BE2C (cell line): ENCODE data around the gene NRIP3.

Experiments used
- DNase-seq: peaks from one replicate; pipeline ENCODE4 v3.0.0-alpha.2; 2020
- H3K27me3 ChIP-seq: fragments of 250-450 bp; sonication (Bioruptor Pico); 2 replicates; pipeline ENCODE4 v1.5.1; 2020; ENCODE audit warnings: mild to moderate bottlenecking
- H3K36me3 ChIP-seq: fragments of 250-450 bp; sonication (Bioruptor Pico); 2 replicates; pipeline ENCODE4 v1.5.1; 2020; ENCODE audit warnings: mild to moderate bottlenecking
- H3K4me1 ChIP-seq: fragments of 250-450 bp; sonication (Bioruptor Pico); 2 replicates; pipeline ENCODE4 v1.5.1; 2020
- H3K4me3 ChIP-seq: 2 replicates; pipeline ENCODE4 v1.5.1; 2011; ENCODE audit warnings: low read depth, low read length
- H3K9me3 ChIP-seq: fragments of 250-450 bp; sonication (Bioruptor Pico); 2 replicates; pipeline ENCODE4 v1.5.1; 2020
- CTCF ChIP-seq: IDR thresholded peaks from 2 replicates; pipeline ENCODE4 v1.5.1; 2012; ENCODE audit warnings: mild to moderate bottlenecking, low read depth, low read length

NRIP3 gene

GRCh38 chr11:9002920-9003572, 755 bp downstream of the NRIP3 start:
- Histone ChIP-seq H3K36me3 (no peaks in the 10 kb centered on the region), H3K9me3 (no peaks in the 10 kb centered on the region), H3K27me3 (peaks cover 24% of the 10 kb centered on the region), H3K4me1 (no peaks in the 10 kb centered on the region), H3K4me3 (no peak overlapping the region; the same call in 1 of the 2 replicates)
- TF ChIP-seq CTCF = no peak
- no peak for DNase-seq

GRCh38 chr11:9001736-9002135, 2.1 kb downstream of the NRIP3 start:
- DNase-seq = no peak
- no peaks in the 10 kb centered on the region for H3K9me3 ChIP-seq
- H3K27me3 ChIP-seq = peaks cover 24% of the 10 kb centered on the region
- TF ChIP-seq CTCF = no peak
- H3K36me3 ChIP-seq = no peaks in the 10 kb centered on the region
- H3K4me3 ChIP-seq = no peak overlapping the region
- no peaks in the 10 kb centered on the region for H3K4me1 ChIP-seq

- no peak for TF ChIP-seq CTCF
- DNase-seq = no peak
- Histone ChIP-seq H3K9me3 (no peaks in the 10 kb centered on the region), H3K27me3 (peaks cover 4% of the 10 kb centered on the region), H3K4me1 (no peaks in the 10 kb centered on the region), H3K36me3 (no peaks in the 10 kb centered on the region), H3K4me3 (no peak overlapping the region)
Measured at GRCh38 chr11:8998017-8998416, 5.8 kb downstream of the NRIP3 start.

- Histone ChIP-seq H3K27me3 (no peaks in the 10 kb centered on the region), H3K9me3 (no peaks in the 10 kb centered on the region), H3K4me3 (no peak overlapping the region), H3K36me3 (no peaks in the 10 kb centered on the region), H3K4me1 (no peaks in the 10 kb centered on the region)
- no peak for TF ChIP-seq CTCF
- DNase-seq = no peak
Measured at GRCh38 chr11:8997451-8997850, 6.3 kb downstream of the NRIP3 start.

- H3K4me3 ChIP-seq = no peak overlapping the region
- H3K9me3 ChIP-seq = no peaks in the 10 kb centered on the region
- no peaks in the 10 kb centered on the region for H3K36me3 ChIP-seq
- no peak for TF ChIP-seq CTCF
- no peaks in the 10 kb centered on the region for H3K4me1 ChIP-seq
- DNase-seq = no peak
- no peaks in the 10 kb centered on the region for H3K27me3 ChIP-seq
Measured at GRCh38 chr11:8989453-8989852, 14.3 kb downstream of the NRIP3 start.

GRCh38 chr11:8988329-8989234, 15.2 kb downstream of the NRIP3 start:
- DNase-seq = no peak

More at GRCh38 chr11:8988329-8989234, 15.2 kb downstream of the NRIP3 start:
- Histone ChIP-seq H3K36me3 (no peaks in the 10 kb centered on the region), H3K27me3 (no peaks in the 10 kb centered on the region), H3K9me3 (no peaks in the 10 kb centered on the region), H3K4me1 (no peaks in the 10 kb centered on the region), H3K4me3 (no peak overlapping the region)
- no peak for TF ChIP-seq CTCF
